Lower lobe of right lung (tissue), 2 donors: ENCODE results near the gene PALM. TPM values are rescaled to one million over a fixed set of nuclear protein-coding genes. Genes with fewer than 3 reads are reported as not detected.

ENCODE experiments used
- ATAC-seq, 2 donors: fragments of 200-7000 bp; cut with Tn5 transposase; one replicate each; pipeline ENCODE4 v1.9.1; 2020 to 2022; ENCODE audit warnings: mild to moderate bottlenecking in 2 of 2, moderate library complexity in 2 of 2
- DNase-seq: peaks from one replicate; pipeline ENCODE4 v3.0.0-alpha.2; 2020
- H3K27ac ChIP-seq: fragments of 200-600 bp; one replicate; pipeline ENCODE4 v1.8.0; 2022
- H3K27me3 ChIP-seq: fragments of 200-600 bp; one replicate; pipeline ENCODE4 v1.8.0; 2022; ENCODE audit warnings: low read depth
- H3K36me3 ChIP-seq: fragments of 200-600 bp; one replicate; pipeline ENCODE4 v1.8.0; 2022; ENCODE audit warnings: mild to moderate bottlenecking
- H3K4me1 ChIP-seq: fragments of 200-600 bp; one replicate; pipeline ENCODE4 v1.8.0; 2022
- H3K4me3 ChIP-seq: fragments of 200-600 bp; one replicate; pipeline ENCODE4 v1.8.0; 2022; ENCODE audit warnings: mild to moderate bottlenecking
- H3K9me3 ChIP-seq: fragments of 200-600 bp; one replicate; pipeline ENCODE4 v1.8.0; 2022
- intact Hi-C: fragments of 100-400 bp; cut with DNase I; formaldehyde crosslinking; loops from one replicate; pipeline ENCODE4 v1.11.0; 2022
- total RNA-seq: library from RNA; stranded (reverse); fragmentation: NEBNext Ultra II Directional; extraction: Animal tissue kit (Norgen Biotek cat#: 25700); gene quantifications from one replicate; pipeline ENCODE4 v1.2.1, GENCODE V29; 2021
- TF ChIP-seq, protein P1 (sequence below): fragments of 200-600 bp; IDR thresholded peaks from one replicate; pipeline ENCODE4 v1.8.0; 2022; ENCODE audit warnings: antibody characterized with exemption, mild to moderate bottlenecking
- donor health status: DM: no; HTN: yes; CAD: no; lungs with severe emphysema.

PALM gene
- total RNA-seq, 1 donor from 2014 or later: 37.0 TPM

DNA sequence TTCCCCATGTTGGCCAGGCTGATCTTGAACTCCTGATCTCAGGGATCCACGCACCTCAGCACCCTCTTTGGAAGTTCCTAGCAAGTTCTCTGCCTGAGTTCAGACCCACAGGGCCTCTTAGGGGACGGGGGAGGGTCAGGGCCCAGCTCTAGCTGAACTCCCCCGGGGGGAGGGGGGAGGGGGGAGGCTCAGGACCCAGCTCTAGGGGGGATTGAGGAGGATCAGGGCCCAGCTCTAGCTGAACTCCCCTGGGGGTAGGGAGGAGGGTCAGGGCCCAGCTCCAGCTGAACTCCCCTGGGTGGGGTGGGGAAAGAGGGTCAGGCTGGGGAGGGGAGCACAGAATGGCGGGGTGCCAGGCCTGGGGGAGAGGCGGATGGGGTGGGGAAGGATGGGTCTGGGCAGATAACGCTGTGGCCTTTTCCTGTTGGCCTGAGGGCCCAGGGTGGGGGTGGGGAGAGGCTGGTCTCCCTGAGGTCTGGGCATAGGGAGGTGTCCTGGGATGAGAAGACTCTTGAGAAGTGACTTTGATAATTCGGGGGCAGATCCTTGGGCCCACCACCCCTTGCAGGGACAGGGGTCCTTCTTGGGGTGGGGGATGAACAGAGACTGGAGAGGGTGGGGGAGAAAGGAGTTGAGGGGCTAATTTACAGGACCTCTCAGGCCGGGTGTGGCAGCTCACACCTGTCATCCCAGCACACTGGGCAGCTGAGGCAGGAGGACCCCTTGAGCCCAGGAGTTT lies 83.0 kb downstream of the PALM start:
- ATAC-seq: peak in 1 of 2 donors; percentile 4
- H3K27me3 ChIP-seq: no peaks in the 10 kb centered on the region
- peak overlapping the region; percentile 76 for H3K27ac ChIP-seq
- TF ChIP-seq, protein P1, sequence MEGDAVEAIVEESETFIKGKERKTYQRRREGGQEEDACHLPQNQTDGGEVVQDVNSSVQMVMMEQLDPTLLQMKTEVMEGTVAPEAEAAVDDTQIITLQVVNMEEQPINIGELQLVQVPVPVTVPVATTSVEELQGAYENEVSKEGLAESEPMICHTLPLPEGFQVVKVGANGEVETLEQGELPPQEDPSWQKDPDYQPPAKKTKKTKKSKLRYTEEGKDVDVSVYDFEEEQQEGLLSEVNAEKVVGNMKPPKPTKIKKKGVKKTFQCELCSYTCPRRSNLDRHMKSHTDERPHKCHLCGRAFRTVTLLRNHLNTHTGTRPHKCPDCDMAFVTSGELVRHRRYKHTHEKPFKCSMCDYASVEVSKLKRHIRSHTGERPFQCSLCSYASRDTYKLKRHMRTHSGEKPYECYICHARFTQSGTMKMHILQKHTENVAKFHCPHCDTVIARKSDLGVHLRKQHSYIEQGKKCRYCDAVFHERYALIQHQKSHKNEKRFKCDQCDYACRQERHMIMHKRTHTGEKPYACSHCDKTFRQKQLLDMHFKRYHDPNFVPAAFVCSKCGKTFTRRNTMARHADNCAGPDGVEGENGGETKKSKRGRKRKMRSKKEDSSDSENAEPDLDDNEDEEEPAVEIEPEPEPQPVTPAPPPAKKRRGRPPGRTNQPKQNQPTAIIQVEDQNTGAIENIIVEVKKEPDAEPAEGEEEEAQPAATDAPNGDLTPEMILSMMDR: no peak
- peak; percentile 48 for DNase-seq
- H3K9me3 ChIP-seq: no peaks in the 10 kb centered on the region
- H3K36me3 ChIP-seq: peaks cover 6% of the 10 kb centered on the region
- H3K4me1 ChIP-seq: peaks cover 48% of the 10 kb centered on the region
- intact Hi-C loops: no loop called here
- H3K4me3 ChIP-seq: no peak overlapping the region

DNA sequence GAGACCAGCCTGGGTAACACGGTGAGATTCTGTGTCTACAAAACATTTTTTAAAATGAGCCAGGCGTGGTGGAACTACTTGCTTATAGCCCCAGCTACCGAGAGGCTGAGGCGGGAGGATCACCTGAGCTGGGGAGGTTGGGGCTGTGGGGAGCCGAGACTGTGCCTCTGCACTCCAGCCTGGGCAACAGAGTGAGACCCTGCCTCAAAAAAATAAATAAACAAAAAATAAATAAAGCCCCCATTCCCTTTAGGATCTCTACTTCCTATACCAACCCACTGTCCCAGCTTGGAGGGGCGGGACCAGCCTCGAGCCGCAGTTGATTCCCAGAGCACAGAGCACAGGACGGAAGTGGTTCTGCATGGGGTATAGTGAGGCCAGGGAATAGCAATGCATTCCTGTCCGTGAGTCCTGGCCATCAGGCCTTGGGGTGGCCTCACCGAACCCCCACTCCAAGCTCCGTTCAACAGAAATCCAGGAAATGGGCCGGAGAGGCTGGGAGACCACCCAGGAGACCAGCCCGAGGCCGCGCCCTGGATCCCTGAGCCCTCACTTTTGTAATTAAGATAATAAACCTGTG lies 83.7 kb downstream of the PALM start:
- H3K9me3 ChIP-seq: no peaks in the 10 kb centered on the region
- H3K4me1 ChIP-seq: peaks cover 48% of the 10 kb centered on the region
- peaks cover 5% of the 10 kb centered on the region for H3K36me3 ChIP-seq
- DNase-seq (no peak), ATAC-seq (no peak)
- H3K27me3 ChIP-seq: no peaks in the 10 kb centered on the region
- peak overlapping the region; percentile 76 for H3K27ac ChIP-seq
- intact Hi-C loops: no loop called here
- TF ChIP-seq, protein P1: no peak
- H3K4me3 ChIP-seq: no peak overlapping the region

- H3K36me3 ChIP-seq: no peaks in the 10 kb centered on the region
- DNase-seq (no peak), ATAC-seq (no peak)
- no peaks in the 10 kb centered on the region for H3K9me3 ChIP-seq
- intact Hi-C loops: no loop called here
- no peaks in the 10 kb centered on the region for H3K27me3 ChIP-seq
- TF ChIP-seq, protein P1: no peak
- peaks cover 40% of the 10 kb centered on the region for H3K4me1 ChIP-seq
- H3K27ac ChIP-seq: no peak overlapping the region
- H3K4me3 ChIP-seq: no peak overlapping the region
Observed at GRCh38 chr19:793806-794205, 85.1 kb downstream of the PALM start.

GRCh38 chr19:795073-795611 lies 86.4 kb downstream of the PALM start:
- ATAC-seq: no peak
- TF ChIP-seq, protein P1: no peak
- Histone ChIP-seq H3K27ac (no peak overlapping the region), H3K9me3 (no peaks in the 10 kb centered on the region), H3K4me1 (peaks cover 40% of the 10 kb centered on the region), H3K4me3 (no peak overlapping the region), H3K36me3 (peaks cover 12% of the 10 kb centered on the region), H3K27me3 (no peaks in the 10 kb centered on the region)
- intact Hi-C loops: no loop called here
- DNase-seq: no peak

- TF ChIP-seq, protein P1: no peak
- no peaks in the 10 kb centered on the region for H3K9me3 ChIP-seq
- peaks cover 45% of the 10 kb centered on the region for H3K4me1 ChIP-seq
- DNase-seq: no peak
- no peak for ATAC-seq
- H3K4me3 ChIP-seq: peak overlapping the region; percentile 71
- intact Hi-C loops: no loop called here
- H3K27ac ChIP-seq: peak overlapping the region; percentile 82
- peaks cover 20% of the 10 kb centered on the region for H3K36me3 ChIP-seq
- no peaks in the 10 kb centered on the region for H3K27me3 ChIP-seq
Observed at GRCh38 chr19:795691-796581, 87.2 kb downstream of the PALM start.
